Stimulated activated CD8-positive, alpha-beta memory T cell treated with anti-CD3 and anti-CD28 coated beads, Interleukin-12 subunit alpha, Interleukin-12 subunit beta, amount 100 ng/mL, for 24 hours (primary cell): ENCODE data around the gene AHSA1.

Experiments
- DNase-seq: peaks from one replicate; pipeline ENCODE4 v3.0.0-alpha.2; 2020; ENCODE audit errors: extremely low read depth

Gene AHSA1

GRCh38 chr14:77508876-77509275 is 51.0 kb downstream of the AHSA1 start:
- DNase-seq: no peak

GRCh38 chr14:77509366-77509765 is 51.5 kb downstream of the AHSA1 start:
- DNase-seq: no peak

GRCh38 chr14:77511486-77512162 is 53.7 kb downstream of the AHSA1 start:
- DNase-seq: no peak

GRCh38 chr14:77516126-77516525 is 58.2 kb downstream of the AHSA1 start:
- no peak for DNase-seq
